T-helper 1 cell (primary cell): Measurements from ENCODE around the gene H2AZ2.
"Not testable (repeated sequence)": the region's sequence is repeated elsewhere in the genome, so short reads cannot be mapped to it uniquely, and the experiment has no call there.

Source experiments
- DNase-seq, 5 donors: peaks; one replicate each; pipeline ENCODE4 v3.0.0-alpha.2; 2012 to 2020

H2AZ2 gene

GRCh38 chr7:44870336-44870735 lies 22.4 kb upstream of the H2AZ2 start:
- not testable (repeated sequence) for DNase-seq

DNA sequence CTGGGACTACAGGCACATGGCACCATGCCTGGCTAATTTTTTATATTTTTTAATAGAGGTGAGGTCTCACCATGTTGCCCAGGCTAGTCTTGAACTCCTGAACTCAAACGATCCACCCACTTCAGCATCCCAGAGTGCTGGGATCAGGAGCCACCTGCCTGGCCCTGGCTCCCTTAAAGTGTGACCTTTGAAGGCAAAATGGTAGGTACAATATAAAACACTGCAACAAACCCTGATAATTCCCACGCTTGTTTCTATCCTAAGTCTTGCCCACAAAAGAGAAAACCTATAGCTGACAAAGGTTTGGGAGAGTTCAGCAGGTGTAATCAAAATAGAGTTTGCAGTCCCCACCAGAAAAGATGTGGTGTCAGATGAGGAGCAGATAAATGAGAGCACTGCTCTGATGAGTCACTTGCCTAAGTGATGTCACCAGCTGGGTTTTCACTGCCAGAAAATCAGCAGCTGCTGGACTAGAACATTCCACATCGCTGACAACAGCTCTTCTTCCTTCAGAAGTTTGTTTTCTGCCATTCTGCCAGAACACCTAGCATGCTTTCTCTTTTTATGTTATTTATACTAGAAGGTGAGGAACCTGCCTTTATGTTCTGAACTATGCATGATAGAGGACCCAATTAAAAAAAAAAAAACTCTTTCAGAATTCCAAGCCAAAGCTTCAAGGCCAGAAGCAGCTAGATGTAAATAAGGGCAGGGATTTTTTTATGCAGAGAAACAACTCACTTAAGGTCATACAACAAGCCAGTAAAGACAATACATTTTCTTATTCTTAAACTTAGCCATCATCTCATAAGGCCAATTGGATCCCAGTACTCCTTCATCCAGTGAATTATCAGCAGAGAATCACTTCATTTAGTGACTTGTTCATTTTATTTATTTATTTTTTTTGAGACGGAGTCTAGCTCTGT lies 19.4 kb upstream of the H2AZ2 start:
- no peak for DNase-seq

DNA sequence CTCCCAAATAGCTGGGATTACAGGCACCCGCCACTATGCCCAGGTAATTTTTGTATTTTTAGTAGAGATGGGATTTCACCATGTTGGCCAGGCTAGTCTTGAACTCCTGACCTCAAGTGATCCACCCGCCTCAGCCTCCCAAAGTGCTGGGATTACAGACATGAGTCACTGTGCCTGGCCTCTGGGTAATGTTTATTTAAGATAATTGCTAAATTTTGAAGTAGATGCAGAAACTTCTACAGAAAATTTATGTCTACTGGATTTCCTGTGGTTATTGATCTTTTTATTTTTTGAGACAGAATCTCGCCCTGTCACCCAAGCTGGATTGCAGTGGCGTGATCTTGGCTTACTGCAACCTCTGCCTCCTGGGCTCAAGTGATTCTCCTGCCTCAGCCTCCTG lies 14.1 kb upstream of the H2AZ2 start:
- not testable (repeated sequence) for DNase-seq

DNA sequence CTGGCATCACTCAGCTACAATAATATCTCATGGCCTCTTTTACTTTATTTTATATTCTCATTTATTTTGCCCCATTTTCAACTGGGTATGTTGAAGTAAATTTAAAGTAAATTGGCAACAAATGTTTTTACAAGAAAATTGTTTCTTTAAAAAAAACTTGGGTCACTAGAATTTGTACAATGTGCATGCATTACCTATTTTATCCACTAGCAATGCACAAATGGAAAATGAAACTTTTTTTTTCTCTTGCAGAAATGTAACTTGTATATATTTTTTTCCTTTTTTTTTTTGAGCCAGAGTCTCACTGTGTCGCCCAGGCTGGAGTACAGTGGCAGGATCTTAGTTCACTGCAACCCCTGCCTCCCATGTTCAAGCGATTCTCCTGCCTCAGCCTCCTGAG lies 10.3 kb upstream of the H2AZ2 start:
- no peak for DNase-seq

- DNase-seq: no peak
Measured at GRCh38 chr7:44854644-44855364, 6.9 kb upstream of the H2AZ2 start.

GRCh38 chr7:44853391-44853790 lies 5.5 kb upstream of the H2AZ2 start:
- DNase-seq: peak in 1 of 5 donors; percentile 48

- DNase-seq: no peak
Measured at GRCh38 chr7:44852590-44852989, 4.7 kb upstream of the H2AZ2 start.

GRCh38 chr7:44849885-44850544 lies 2.1 kb upstream of the H2AZ2 start:
- DNase-seq: no peak

GRCh38 chr7:44849259-44849884 lies 1.5 kb upstream of the H2AZ2 start:
- no peak for DNase-seq

- peak; percentile 69 to 91 (median 79) for DNase-seq
Measured at GRCh38 chr7:44847509-44847919, 373 bp downstream of the H2AZ2 start.

DNA sequence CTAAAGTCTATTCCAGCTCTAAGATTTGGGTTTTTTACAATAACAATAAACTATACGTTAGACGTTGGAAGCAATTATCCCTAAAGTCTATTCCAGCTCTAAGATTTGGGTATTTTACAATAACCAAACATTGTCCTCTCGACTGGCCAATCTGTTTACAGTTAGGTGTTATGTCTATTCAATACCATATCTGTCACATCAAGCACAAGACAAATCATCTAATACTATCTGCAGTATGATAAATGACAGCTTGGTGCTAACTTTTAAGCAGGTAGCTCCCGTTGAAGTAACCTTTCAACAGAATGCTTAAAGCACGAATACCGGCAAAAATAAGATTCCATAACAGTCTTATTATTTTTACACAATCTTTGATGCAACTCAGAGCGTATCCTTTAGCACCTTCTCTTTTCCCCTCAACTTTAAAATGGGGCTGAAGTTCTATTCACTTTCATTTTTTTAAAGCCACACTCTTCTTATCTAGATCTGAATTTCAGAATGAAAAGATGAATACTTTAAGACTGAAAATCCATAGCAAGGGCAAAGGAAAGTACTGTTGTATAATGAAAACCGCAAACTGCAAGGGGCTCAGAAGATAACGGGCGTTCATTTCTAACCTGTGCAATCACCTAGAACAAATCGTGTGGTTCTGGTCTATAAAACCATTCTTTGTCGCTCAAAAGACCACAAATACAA lies 925 bp downstream of the H2AZ2 start:
- no peak for DNase-seq

- peak in 1 of 5 donors; percentile 19 for DNase-seq
Measured at GRCh38 chr7:44846390-44846789, 1.5 kb downstream of the H2AZ2 start.

DNA sequence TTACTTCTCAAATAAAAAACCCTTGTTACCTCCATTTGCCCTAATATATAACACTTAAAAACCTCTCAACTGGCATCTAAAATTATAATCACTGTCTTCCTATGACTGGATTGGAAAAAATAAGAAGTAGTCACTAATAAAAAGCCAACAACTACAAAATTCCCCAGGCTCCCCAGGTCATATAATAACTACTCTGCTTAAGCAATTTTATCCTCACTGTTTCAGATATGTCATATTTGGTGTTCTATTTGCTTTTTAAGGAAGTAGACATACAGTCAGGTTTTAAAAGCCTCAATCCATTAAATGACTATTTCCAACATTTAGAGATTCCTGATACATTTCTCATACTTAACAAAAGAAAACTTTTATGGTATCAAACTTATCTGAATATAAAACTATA lies 2.4 kb downstream of the H2AZ2 start:
- no peak for DNase-seq

DNA sequence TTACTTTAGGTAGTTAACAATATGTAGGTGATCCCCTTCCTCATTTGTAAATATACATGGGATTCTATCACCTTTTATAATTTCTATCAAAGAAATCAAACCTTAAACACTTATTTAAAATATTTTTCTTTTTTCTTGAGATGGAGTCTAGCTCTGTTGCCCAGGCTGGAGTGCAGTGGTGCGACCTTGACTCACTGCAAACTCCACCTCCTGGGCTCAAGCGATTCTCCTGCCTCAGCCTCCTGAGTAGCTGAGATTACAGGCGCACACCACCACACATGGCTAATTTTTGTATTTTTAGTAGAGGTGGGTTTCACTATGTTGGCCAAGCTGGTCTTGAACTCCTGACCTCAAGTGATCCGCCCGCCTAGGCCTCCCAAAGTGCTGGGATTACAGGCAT lies 4.4 kb downstream of the H2AZ2 start:
- not testable (repeated sequence) for DNase-seq

GRCh38 chr7:44842675-44843074 lies 5.2 kb downstream of the H2AZ2 start:
- DNase-seq: not testable (repeated sequence)

DNA sequence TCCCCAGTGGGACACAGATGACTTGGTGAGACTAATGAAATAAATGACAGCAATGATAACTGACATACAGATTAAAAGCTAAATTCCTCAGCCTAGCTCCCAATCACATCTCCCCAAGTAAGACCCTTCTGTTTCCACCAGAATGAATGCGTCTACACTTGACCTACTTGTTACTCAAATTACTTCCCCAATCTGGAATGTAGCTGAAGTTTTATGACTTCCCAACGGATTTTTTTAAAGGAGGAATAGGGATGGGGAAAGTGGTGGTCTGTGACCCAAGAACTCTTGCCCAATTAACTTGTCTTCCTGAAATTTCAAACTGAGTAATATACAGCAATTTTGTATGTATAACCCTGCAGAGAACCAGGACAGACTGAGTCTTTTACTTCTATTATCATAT lies 9.1 kb downstream of the H2AZ2 start:
- DNase-seq: no peak

DNA sequence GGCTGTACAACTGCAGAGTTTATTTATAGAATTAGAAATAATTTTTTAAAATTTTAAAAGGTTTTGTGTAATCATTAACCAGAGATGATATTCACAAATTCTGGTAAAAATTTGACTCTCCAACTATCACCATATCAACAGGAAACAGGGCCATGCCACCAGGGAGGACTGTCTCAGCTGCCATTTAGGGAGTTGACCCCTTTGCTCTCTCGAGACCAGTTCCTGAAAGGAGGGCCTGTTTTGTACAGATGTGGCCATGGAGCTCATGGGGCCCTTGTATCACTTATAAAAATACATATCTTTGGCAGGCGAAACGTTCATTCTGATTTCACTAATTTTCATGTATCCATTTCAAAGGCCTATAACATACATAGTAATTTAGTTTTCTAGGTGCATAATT lies 20.3 kb downstream of the H2AZ2 start:
- no peak for DNase-seq

DNA sequence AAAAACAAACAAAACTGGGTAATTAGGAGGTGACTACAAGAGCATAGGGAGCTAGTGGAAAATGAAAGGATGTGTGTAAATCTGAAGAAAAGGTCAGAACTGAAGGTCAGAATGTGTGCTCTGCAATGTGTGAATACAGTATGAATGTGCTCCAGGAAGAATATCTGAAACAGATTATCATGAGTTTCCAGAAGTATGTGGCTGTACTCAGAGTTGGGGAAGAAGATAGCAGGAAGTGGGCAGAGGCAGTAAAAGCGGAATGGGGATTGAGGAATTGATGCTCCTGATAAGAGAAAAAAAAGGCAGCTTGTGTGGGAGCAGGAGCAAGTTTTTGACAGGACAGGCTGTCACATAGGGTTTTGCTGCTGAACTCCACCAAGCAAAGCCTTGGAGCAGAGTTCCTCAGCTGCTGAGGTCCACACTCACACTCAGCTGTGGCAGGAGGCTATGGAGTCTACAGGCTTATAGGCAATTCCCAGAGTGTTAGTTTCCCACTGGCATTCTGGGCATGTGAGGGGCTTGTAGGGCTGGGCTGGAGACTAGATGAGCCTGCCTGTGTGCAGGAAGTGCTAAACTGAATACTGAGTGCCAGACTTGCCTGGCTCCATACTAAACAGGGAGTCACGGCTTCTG lies 22.9 kb downstream of the H2AZ2 start:
- DNase-seq: no peak

DNA sequence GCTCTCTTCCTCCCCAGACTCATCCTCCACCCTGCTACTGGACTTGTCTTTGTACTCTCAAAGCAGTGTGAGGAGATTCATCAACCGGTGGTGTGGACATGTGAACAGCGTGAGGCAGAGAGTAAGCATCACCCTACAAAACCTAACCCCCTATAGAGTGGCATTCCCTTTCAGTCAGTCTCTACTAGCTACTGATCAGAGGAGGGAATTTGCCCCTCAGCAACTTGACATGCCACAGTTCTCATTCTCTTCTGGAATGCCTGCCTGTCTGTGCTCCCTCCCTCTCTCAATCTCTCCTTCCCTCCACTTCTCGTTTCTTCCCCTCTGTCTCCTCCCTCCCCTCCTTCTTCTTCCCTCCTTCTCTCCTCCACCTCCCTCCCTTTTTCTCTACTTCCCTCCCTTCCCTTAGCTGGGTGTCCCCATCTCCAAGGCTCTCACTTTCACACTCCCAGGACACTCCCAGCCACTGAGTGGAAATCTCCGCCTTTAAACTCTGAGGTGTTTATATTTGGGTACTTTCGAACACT lies 24.6 kb downstream of the H2AZ2 start:
- no peak for DNase-seq

DNA sequence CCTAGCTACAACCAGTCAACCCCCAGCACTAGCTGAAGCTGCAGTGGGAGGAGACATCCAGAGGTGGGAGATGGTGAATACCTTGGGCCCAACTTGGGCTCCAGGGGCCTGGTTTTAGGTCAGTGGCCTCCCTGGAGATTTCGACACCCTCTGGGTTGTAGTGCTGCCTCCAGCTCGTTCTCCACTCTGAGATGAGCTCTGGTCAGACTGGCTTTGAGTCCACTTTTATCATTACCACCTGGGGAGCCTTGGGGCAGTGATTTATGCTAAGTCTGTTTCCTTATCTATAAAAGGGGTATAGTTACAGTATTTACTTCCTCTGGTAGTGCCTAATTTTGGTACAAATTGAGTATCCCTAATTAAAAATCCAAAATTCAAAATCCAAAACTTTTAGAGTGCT lies 28.6 kb downstream of the H2AZ2 start:
- no peak for DNase-seq

DNA sequence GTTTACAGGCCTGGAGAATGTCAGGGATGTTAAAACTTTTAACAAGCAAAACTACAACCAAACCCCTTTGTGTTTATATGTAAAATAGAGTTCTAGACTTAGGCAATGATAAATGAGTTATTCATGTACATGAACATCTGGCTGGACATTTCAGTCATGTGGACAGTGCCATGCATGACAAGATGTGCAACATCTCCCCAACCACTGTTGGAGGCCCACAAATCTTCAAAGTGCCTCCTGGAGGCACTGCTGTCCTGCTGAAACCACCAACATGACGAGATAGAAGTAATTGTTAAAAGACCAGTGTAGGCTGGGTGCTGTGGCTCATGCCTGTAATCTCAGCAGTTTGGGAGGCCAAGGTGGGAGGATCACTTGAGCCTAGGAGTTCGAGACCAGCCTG lies 33.0 kb downstream of the H2AZ2 start:
- no peak for DNase-seq

DNA sequence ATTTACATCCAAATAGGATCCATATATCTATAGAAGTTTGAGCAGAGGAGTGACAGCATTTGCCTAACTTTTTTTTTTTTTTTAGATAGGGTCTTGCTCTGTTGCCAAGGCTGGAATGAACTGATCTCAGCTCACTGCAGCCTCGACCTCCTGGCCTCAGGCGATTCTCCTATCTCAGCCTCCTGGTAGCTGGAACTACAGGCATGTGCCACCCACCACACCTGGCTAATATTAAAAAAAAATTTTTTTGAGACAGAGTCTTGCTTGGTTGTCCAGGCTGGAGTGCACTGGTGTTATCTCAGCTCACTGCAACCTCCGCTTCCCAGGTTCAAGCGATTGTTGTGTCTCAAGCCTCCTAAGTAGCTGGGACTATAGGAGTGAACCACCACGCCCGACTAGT lies 36.3 kb downstream of the H2AZ2 start:
- no peak for DNase-seq
